Measurements from ENCODE around the gene DHX9. TPM values are rescaled to one million over a fixed set of nuclear protein-coding genes. Genes with fewer than 3 reads are reported as not detected.

The DHX9 gene
- 88.6 TPM for total RNA-seq

- H3K4me1 ChIP-seq = peaks cover 45% of the 10 kb centered on the region
- H3K9me3 ChIP-seq = no peaks in the 10 kb centered on the region
- H3K27ac ChIP-seq = peak within 1 kb of the TSS; percentile 92
- DNase-seq (ENCODE audit: extremely low spot score in 2 of 2) = peak in 1 of 2 donors; percentile 89
- H3K27me3 ChIP-seq = no peaks in the 10 kb centered on the region
- TF ChIP-seq POLR2AphosphoS5 (IDR thresholded peaks at IDR 0.05; ENCODE audit: insufficient read depth in 1 of 2, low read depth in 1 of 2) = peak; percentile 47 to 96
- peak in 1 of 3 experiments; percentile 15 for TF ChIP-seq CTCF (IDR thresholded peaks at IDR 0.05)
- peak in 1 of 2 donors; percentile 92 for TF ChIP-seq POLR2A (IDR thresholded peaks at IDR 0.05)
- peaks cover 0 to 12% of the 10 kb centered on the region in 2 donors for H3K36me3 ChIP-seq
- peak within 1 kb of the TSS; percentile 70 to 81 for H3K4me3 ChIP-seq
- intact Hi-C loops (cut with DNase I) = no loop called here
Observed at GRCh38 chr1:182839209-182840066, at the start of gene DHX9. DHX9 (plus strand) TSS chr1:182839347; CDS start chr1:182842567, 3,220 bp downstream.

GRCh38 chr1:182791281-182792179 is 47.6 kb upstream of the DHX9 start:
- no peak overlapping the region for H3K27ac ChIP-seq
- no peaks in the 10 kb centered on the region for H3K36me3 ChIP-seq
- H3K4me3 ChIP-seq = no peak overlapping the region
- intact Hi-C loops (cut with DNase I) = no loop called here
- no peaks in the 10 kb centered on the region for H3K27me3 ChIP-seq
- H3K9me3 ChIP-seq = no peaks in the 10 kb centered on the region
- H3K4me1 ChIP-seq = peaks cover 5% of the 10 kb centered on the region
- DNase-seq (ENCODE audit: extremely low spot score in 2 of 2) = no peak
- TF ChIP-seq POLR2A (IDR thresholded peaks at IDR 0.05) (no peak), POLR2AphosphoS5 (IDR thresholded peaks at IDR 0.05; ENCODE audit: insufficient read depth in 1 of 2, low read depth in 1 of 2) (no peak), CTCF (IDR thresholded peaks at IDR 0.05) (no peak)

- Histone ChIP-seq H3K36me3 (no peaks in the 10 kb centered on the region), H3K4me1 (peaks cover 5% of the 10 kb centered on the region), H3K4me3 (no peak overlapping the region), H3K27ac (no peak overlapping the region), H3K9me3 (no peaks in the 10 kb centered on the region), H3K27me3 (no peaks in the 10 kb centered on the region)
- no peak for DNase-seq (ENCODE audit: extremely low spot score in 2 of 2)
- intact Hi-C loops (cut with DNase I) = no loop called here
- TF ChIP-seq POLR2A (IDR thresholded peaks at IDR 0.05) = no peak
- TF ChIP-seq POLR2AphosphoS5 (IDR thresholded peaks at IDR 0.05; ENCODE audit: insufficient read depth in 1 of 2, low read depth in 1 of 2) = no peak
- TF ChIP-seq CTCF (IDR thresholded peaks at IDR 0.05) = no peak
Observed at GRCh38 chr1:182794091-182794490, 45.1 kb upstream of the DHX9 start.

GRCh38 chr1:182794676-182795201 is 44.4 kb upstream of the DHX9 start:
- Histone ChIP-seq H3K4me3 (no peak overlapping the region), H3K4me1 (peaks cover 5% of the 10 kb centered on the region), H3K27ac (no peak overlapping the region), H3K27me3 (no peaks in the 10 kb centered on the region), H3K36me3 (no peaks in the 10 kb centered on the region), H3K9me3 (no peaks in the 10 kb centered on the region)
- TF ChIP-seq CTCF (IDR thresholded peaks at IDR 0.05) (no peak), POLR2A (IDR thresholded peaks at IDR 0.05) (no peak), POLR2AphosphoS5 (IDR thresholded peaks at IDR 0.05; ENCODE audit: insufficient read depth in 1 of 2, low read depth in 1 of 2) (no peak)
- DNase-seq (ENCODE audit: extremely low spot score in 2 of 2) = no peak
- intact Hi-C loops (cut with DNase I) = no loop called here

Data from vagina (tissue), 2 donors.